Fibroblast of lung (primary cell): ENCODE results near the gene CACNA1H. TPM values are rescaled to one million over a fixed set of nuclear protein-coding genes. Genes with fewer than 3 reads are reported as not detected.

ENCODE experiments used
- DNase-seq, 2 donors: peaks; one replicate each; pipeline versions ENCODE4 v3.0.0 to v3.0.0-alpha.2; 2010; ENCODE audit warnings: low read depth in 2 of 2
- H2AFZ ChIP-seq: 2 replicates; pipeline ENCODE4 v1.5.1; 2012; ENCODE audit warnings: low read length, control low read depth, inconsistent platforms
- H3K27ac ChIP-seq: 2 replicates; pipeline ENCODE4 v1.5.1; 2011; ENCODE audit warnings: low read length, control low read depth; ENCODE audit not compliant: insufficient read depth
- H3K27me3 ChIP-seq: 2 replicates; pipeline ENCODE4 v1.5.1; 2011; ENCODE audit warnings: mild to moderate bottlenecking, low read length; ENCODE audit not compliant: control insufficient read depth, insufficient read depth
- H3K36me3 ChIP-seq: 2 replicates; pipeline ENCODE4 v1.5.1; 2011; ENCODE audit warnings: low read length; ENCODE audit not compliant: control insufficient read depth, insufficient read depth
- H3K4me1 ChIP-seq: 2 replicates; pipeline ENCODE4 v1.5.1; 2011; ENCODE audit warnings: low read length; ENCODE audit not compliant: control insufficient read depth, insufficient read depth; ENCODE audit errors: extremely low read depth
- H3K4me2 ChIP-seq: 2 replicates; pipeline ENCODE4 v1.5.1; 2011; ENCODE audit warnings: low read length, control low read depth; ENCODE audit not compliant: insufficient read depth; ENCODE audit errors: extremely low read depth
- H3K4me3 ChIP-seq, 4 experiments: fragments of 200-600 bp in 1 of 4; sonication (generic) in 1 of 4; replicated peaks in 1 of 4; 2 replicates each; pipeline ENCODE4 v1.5.1; 2011 to 2016; ENCODE audit warnings: low read length in 4 of 4, low read depth in 3 of 4, mild to moderate bottlenecking in 3 of 4, control low read depth in 2 of 4, inconsistent platforms in 1 of 4, mixed read lengths in 1 of 4; ENCODE audit not compliant: insufficient read depth in 1 of 4; ENCODE audit errors: control extremely low read depth in 1 of 4
- H3K79me2 ChIP-seq: 2 replicates; pipeline ENCODE4 v1.5.1; 2012; ENCODE audit warnings: mild to moderate bottlenecking, low read length, inconsistent platforms; ENCODE audit not compliant: control insufficient read depth, insufficient read depth
- H3K9ac ChIP-seq: 2 replicates; pipeline ENCODE4 v1.5.1; 2011; ENCODE audit warnings: mild to moderate bottlenecking, low read length, control low read depth; ENCODE audit not compliant: insufficient read depth
- H3K9me3 ChIP-seq: 2 replicates; pipeline ENCODE4 v1.5.1; 2012; ENCODE audit warnings: low read depth, low read length; ENCODE audit not compliant: control insufficient read depth, insufficient read depth
- H4K20me1 ChIP-seq: 2 replicates; pipeline ENCODE4 v1.5.1; 2011; ENCODE audit warnings: low read length; ENCODE audit not compliant: control insufficient read depth, insufficient read depth; ENCODE audit errors: extremely low read depth
- EZH2 ChIP-seq: IDR thresholded peaks from 2 replicates; pipeline ENCODE4 v1.5.1; 2012; ENCODE audit warnings: low read length, control low read depth, mild to moderate bottlenecking; ENCODE audit errors: missing control alignments
- polyA plus RNA-seq, 2 donors: library from polyadenylated mRNA; depleted of rRNA in 1 of 2; stranded (reverse) in 1 of 2; unstranded in 1 of 2; fragments of >200 nt; gene quantifications; 2 replicates each; pipeline ENCODE4 v1.2.1, GENCODE V29; 2011 to 2012; ENCODE audit warnings: missing spikeins in 1 of 2
- total RNA-seq: library from RNA; depleted of rRNA; stranded (reverse); fragments of >200 nt; gene quantifications from 2 replicates; pipeline ENCODE4 v1.2.1, GENCODE V29; 2014
- TF ChIP-seq, protein P1 (sequence below), 2 donors: IDR thresholded peaks in 1 of 2; conservative IDR thresholded peaks in 1 of 2; 1 replicate in 1 of 2; 2 replicates in 1 of 2; pipeline ENCODE4 v1.5.1; 2011 to 2012; ENCODE audit warnings: low read length in 2 of 2, control low read depth in 1 of 2, inconsistent platforms in 1 of 2, low read depth in 1 of 2, mild to moderate bottlenecking in 1 of 2

CACNA1H gene
- total and polyA plus RNA-seq, 2 donors (not counting 1 experiment from before 2014, with no cell fraction given) = 1.2 to 10.5 TPM

DNA sequence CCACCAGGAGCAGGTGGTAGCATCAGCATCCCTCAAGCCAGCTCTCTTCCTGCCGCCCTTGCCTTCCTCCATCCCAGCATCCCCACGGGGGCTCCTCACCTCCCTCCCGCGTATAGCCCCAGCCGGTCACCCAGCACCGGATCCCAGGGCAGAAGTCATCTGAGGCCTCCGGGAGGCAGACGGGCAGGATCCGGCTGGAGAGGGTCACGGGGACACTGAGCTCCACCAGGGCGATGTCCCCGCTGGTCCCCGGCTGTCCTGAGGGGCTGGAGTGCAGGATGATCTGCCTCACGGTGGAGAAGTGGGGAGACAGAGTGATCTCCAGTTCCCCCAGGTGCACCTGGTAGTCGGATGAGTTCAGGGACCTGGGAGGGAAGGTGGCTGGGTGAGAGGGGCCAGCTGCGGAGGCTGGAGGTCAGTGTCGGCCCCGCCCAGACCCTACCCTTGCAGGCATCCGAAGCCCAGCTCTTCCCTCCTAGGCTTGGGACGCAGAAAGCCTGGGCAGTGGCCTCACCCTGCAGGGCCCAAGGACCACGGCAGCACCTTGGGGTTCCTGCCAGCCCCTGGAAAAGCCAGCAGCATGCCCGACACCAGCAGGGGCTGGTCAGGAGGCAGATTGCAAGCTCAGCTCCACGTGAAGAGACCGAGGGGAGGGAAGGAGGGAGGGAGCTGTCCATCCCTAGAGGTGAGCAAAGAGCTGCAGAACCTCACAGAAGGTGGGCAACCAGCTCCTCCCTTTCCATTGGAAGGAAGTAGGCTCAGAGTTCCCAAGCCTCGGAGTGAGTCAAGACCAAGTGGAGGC is 69.8 kb downstream of the CACNA1H start:
- Histone ChIP-seq H3K79me2 (no peaks in the 10 kb centered on the region), H3K9ac (no peak overlapping the region), H3K9me3 (no peaks in the 10 kb centered on the region), H3K4me3 (no peak overlapping the region), H3K4me1 (no peaks in the 10 kb centered on the region), H3K4me2 (no peak overlapping the region), H3K27ac (no peak overlapping the region), H3K36me3 (no peaks in the 10 kb centered on the region), H3K27me3 (no peaks in the 10 kb centered on the region), H4K20me1 (no peaks in the 10 kb centered on the region), H2AFZ (no peak overlapping the region)
- DNase-seq = no peak
- TF ChIP-seq EZH2 = no peak
- TF ChIP-seq, protein P1, sequence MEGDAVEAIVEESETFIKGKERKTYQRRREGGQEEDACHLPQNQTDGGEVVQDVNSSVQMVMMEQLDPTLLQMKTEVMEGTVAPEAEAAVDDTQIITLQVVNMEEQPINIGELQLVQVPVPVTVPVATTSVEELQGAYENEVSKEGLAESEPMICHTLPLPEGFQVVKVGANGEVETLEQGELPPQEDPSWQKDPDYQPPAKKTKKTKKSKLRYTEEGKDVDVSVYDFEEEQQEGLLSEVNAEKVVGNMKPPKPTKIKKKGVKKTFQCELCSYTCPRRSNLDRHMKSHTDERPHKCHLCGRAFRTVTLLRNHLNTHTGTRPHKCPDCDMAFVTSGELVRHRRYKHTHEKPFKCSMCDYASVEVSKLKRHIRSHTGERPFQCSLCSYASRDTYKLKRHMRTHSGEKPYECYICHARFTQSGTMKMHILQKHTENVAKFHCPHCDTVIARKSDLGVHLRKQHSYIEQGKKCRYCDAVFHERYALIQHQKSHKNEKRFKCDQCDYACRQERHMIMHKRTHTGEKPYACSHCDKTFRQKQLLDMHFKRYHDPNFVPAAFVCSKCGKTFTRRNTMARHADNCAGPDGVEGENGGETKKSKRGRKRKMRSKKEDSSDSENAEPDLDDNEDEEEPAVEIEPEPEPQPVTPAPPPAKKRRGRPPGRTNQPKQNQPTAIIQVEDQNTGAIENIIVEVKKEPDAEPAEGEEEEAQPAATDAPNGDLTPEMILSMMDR (conservative IDR thresholded peaks at IDR 0.05 in 1 of 2, IDR thresholded peaks at IDR 0.05 in 1 of 2; ENCODE audit: low read depth in 1 of 2, low read length in 2 of 2) = no peak

GRCh38 chr16:1223355-1224214 is 70.7 kb downstream of the CACNA1H start:
- H3K9ac ChIP-seq = no peak overlapping the region
- no peak overlapping the region for H2AFZ ChIP-seq
- H3K27ac ChIP-seq = no peak overlapping the region
- DNase-seq = no peak
- H3K36me3 ChIP-seq = no peaks in the 10 kb centered on the region
- H3K27me3 ChIP-seq = no peaks in the 10 kb centered on the region
- TF ChIP-seq EZH2 = no peak
- TF ChIP-seq, protein P1 (conservative IDR thresholded peaks at IDR 0.05 in 1 of 2, IDR thresholded peaks at IDR 0.05 in 1 of 2; ENCODE audit: low read depth in 1 of 2, low read length in 2 of 2) = no peak
- no peaks in the 10 kb centered on the region for H3K9me3 ChIP-seq
- H3K4me2 ChIP-seq = no peak overlapping the region
- no peak overlapping the region for H3K4me3 ChIP-seq
- H4K20me1 ChIP-seq = no peaks in the 10 kb centered on the region
- H3K4me1 ChIP-seq = no peaks in the 10 kb centered on the region
- H3K79me2 ChIP-seq = no peaks in the 10 kb centered on the region

DNA sequence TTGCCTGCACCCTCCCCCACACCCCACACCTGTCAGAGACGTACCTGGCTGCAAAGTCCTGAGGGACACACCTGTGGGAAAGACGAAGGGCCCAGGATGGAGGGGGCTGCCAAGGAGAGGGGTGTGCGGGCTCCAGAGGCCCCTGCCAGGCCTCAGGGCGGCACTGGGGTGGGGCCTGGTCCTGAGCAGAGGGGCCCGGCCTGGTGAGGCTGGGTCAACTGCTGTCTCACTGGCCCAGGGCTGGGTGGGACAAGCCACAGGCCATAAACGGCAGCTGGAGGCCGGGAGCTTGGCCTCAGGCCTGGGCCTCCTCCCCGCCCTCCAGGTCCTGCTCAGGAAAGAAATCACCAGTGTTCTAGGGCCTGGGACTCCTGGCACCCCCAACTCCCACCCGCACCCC is 71.7 kb downstream of the CACNA1H start:
- H3K4me1 ChIP-seq = no peaks in the 10 kb centered on the region
- TF ChIP-seq EZH2 = no peak
- TF ChIP-seq, protein P1 (conservative IDR thresholded peaks at IDR 0.05 in 1 of 2, IDR thresholded peaks at IDR 0.05 in 1 of 2; ENCODE audit: low read depth in 1 of 2, low read length in 2 of 2) = no peak
- no peak overlapping the region for H3K4me3 ChIP-seq
- H3K36me3 ChIP-seq = no peaks in the 10 kb centered on the region
- H3K27me3 ChIP-seq = no peaks in the 10 kb centered on the region
- H2AFZ ChIP-seq = no peak overlapping the region
- H3K79me2 ChIP-seq = no peaks in the 10 kb centered on the region
- H3K9me3 ChIP-seq = no peaks in the 10 kb centered on the region
- no peaks in the 10 kb centered on the region for H4K20me1 ChIP-seq
- no peak for DNase-seq
- no peak overlapping the region for H3K4me2 ChIP-seq
- no peak overlapping the region for H3K27ac ChIP-seq
- no peak overlapping the region for H3K9ac ChIP-seq
